ENCODE measurements around the gene JAK3.
A peak's percentile ranks its signal among the peaks of the same experiment; 100 is the strongest.

JAK3 gene

GRCh38 chr19:17848595-17849292 lies 962 bp upstream of the JAK3 start:
- no peaks in the 10 kb centered on the region for H3K36me3 ChIP-seq (replicated peaks in 1 of 2; ENCODE audit: control insufficient read depth in 2 of 2, insufficient read depth in 2 of 2, low read length in 2 of 2)
- H3K9me3 ChIP-seq (replicated peaks in 1 of 2; ENCODE audit: control insufficient read depth in 2 of 2, insufficient read depth in 1 of 2, low read depth in 1 of 2, low read length in 2 of 2) = no peaks in the 10 kb centered on the region
- H3K23ac ChIP-seq (ENCODE audit: low read depth, low read length, poor library complexity) = no peak overlapping the region
- no peak overlapping the region for H3K4me2 ChIP-seq (ENCODE audit: insufficient read depth, low read length, poor library complexity, severe bottlenecking)
- peak overlapping the region; percentile 72 for H3K18ac ChIP-seq (ENCODE audit: low read length)
- WGBS, 2 donors (ENCODE audit: extremely low coverage in 2 of 2, insufficient read length in 2 of 2, insufficient replicate concordance in 1 of 2) = no CpG with 5 or more reads among the region's 14 CpGs
- no peak overlapping the region for H3K14ac ChIP-seq (ENCODE audit: low read length)
- no peak overlapping the region for H3K4ac ChIP-seq (ENCODE audit: low read length)
- H2BK15ac ChIP-seq (ENCODE audit: low read length) = no peak overlapping the region
- no peak overlapping the region for H2AK5ac ChIP-seq (ENCODE audit: low read depth, low read length)
- H3K27ac ChIP-seq (replicated peaks; ENCODE audit: low read length) = no peak overlapping the region
- H2AFZ ChIP-seq (ENCODE audit: low read length) = peak overlapping the region; percentile 62
- H3K27me3 ChIP-seq (ENCODE audit: control insufficient read depth in 3 of 3, insufficient read depth in 3 of 3, low read depth in 1 of 3, low read length in 3 of 3) = peaks cover 0 to 4% (median 0%) of the 10 kb centered on the region in 3 experiments
- H3K79me1 ChIP-seq (ENCODE audit: low read depth, low read length) = no peaks in the 10 kb centered on the region
- no peak overlapping the region for H2BK12ac ChIP-seq (ENCODE audit: low read length)
- no peak overlapping the region for H3K4me3 ChIP-seq (ENCODE audit: low read length in 2 of 2)
- no peak overlapping the region for H4K8ac ChIP-seq (ENCODE audit: low read depth, low read length)
- H3K9ac ChIP-seq (ENCODE audit: low read depth, low read length, poor library complexity) = no peak overlapping the region
- no peak overlapping the region for H4K91ac ChIP-seq (ENCODE audit: low read depth, low read length, poor library complexity)
- DNase-seq (ENCODE audit: low spot score) = no peak
- no peak overlapping the region for H2BK120ac ChIP-seq (ENCODE audit: low read depth, low read length)
- H2BK5ac ChIP-seq (ENCODE audit: low read length) = no peak overlapping the region
- H3K4me1 ChIP-seq (ENCODE audit: control insufficient read depth in 2 of 2, insufficient read depth in 1 of 2, low read depth in 1 of 2, low read length in 2 of 2) = peaks cover 3 to 4% of the 10 kb centered on the region in 2 donors

- no CpG with 5 or more reads among the region's 8 CpGs for WGBS, 2 donors (ENCODE audit: extremely low coverage in 2 of 2, insufficient read length in 2 of 2, insufficient replicate concordance in 1 of 2)
- Histone ChIP-seq H2BK120ac (ENCODE audit: low read depth, low read length) (no peak overlapping the region), H3K9ac (ENCODE audit: low read depth, low read length, poor library complexity) (no peak overlapping the region), H2BK15ac (ENCODE audit: low read length) (no peak overlapping the region), H3K4me1 (ENCODE audit: control insufficient read depth in 2 of 2, insufficient read depth in 1 of 2, low read depth in 1 of 2, low read length in 2 of 2) (peaks cover 6 to 10% of the 10 kb centered on the region in 2 donors), H2BK12ac (ENCODE audit: low read length) (no peak overlapping the region), H3K23ac (ENCODE audit: low read depth, low read length, poor library complexity) (no peak overlapping the region), H3K4me3 (ENCODE audit: low read length in 2 of 2) (no peak overlapping the region), H3K18ac (ENCODE audit: low read length) (no peak overlapping the region), H3K36me3 (replicated peaks in 1 of 2; ENCODE audit: control insufficient read depth in 2 of 2, insufficient read depth in 2 of 2, low read length in 2 of 2) (no peaks in the 10 kb centered on the region), H3K9me3 (replicated peaks in 1 of 2; ENCODE audit: control insufficient read depth in 2 of 2, insufficient read depth in 1 of 2, low read depth in 1 of 2, low read length in 2 of 2) (no peaks in the 10 kb centered on the region), H2AK5ac (ENCODE audit: low read depth, low read length) (no peak overlapping the region), H3K4ac (ENCODE audit: low read length) (no peak overlapping the region), H3K4me2 (ENCODE audit: insufficient read depth, low read length, poor library complexity, severe bottlenecking) (no peak overlapping the region), H2BK5ac (ENCODE audit: low read length) (no peak overlapping the region), H3K27me3 (ENCODE audit: control insufficient read depth in 3 of 3, insufficient read depth in 3 of 3, low read depth in 1 of 3, low read length in 3 of 3) (peaks cover 0 to 23% (median 2%) of the 10 kb centered on the region in 3 experiments), H3K14ac (ENCODE audit: low read length) (no peak overlapping the region), H4K91ac (ENCODE audit: low read depth, low read length, poor library complexity) (no peak overlapping the region), H2AFZ (ENCODE audit: low read length) (no peak overlapping the region), H4K8ac (ENCODE audit: low read depth, low read length) (no peak overlapping the region), H3K27ac (replicated peaks; ENCODE audit: low read length) (no peak overlapping the region), H3K79me1 (ENCODE audit: low read depth, low read length) (no peaks in the 10 kb centered on the region)
- no peak for DNase-seq (ENCODE audit: low spot score)
Measured at GRCh38 chr19:17846146-17846545, 1.6 kb downstream of the JAK3 start.

GRCh38 chr19:17843908-17844490 lies 3.8 kb downstream of the JAK3 start:
- H3K79me1 ChIP-seq (ENCODE audit: low read depth, low read length) = no peaks in the 10 kb centered on the region
- no CpG with 5 or more reads among the region's 14 CpGs for WGBS, 2 donors (ENCODE audit: extremely low coverage in 2 of 2, insufficient read length in 2 of 2, insufficient replicate concordance in 1 of 2)
- H2BK15ac ChIP-seq (ENCODE audit: low read length) = peak overlapping the region; percentile 78
- no peak overlapping the region for H4K91ac ChIP-seq (ENCODE audit: low read depth, low read length, poor library complexity)
- no peaks in the 10 kb centered on the region for H3K36me3 ChIP-seq (replicated peaks in 1 of 2; ENCODE audit: control insufficient read depth in 2 of 2, insufficient read depth in 2 of 2, low read length in 2 of 2)
- no peak for DNase-seq (ENCODE audit: low spot score)
- peaks cover 0 to 31% (median 2%) of the 10 kb centered on the region in 3 experiments for H3K27me3 ChIP-seq (ENCODE audit: control insufficient read depth in 3 of 3, insufficient read depth in 3 of 3, low read depth in 1 of 3, low read length in 3 of 3)
- H3K27ac ChIP-seq (replicated peaks; ENCODE audit: low read length) = no peak overlapping the region
- no peaks in the 10 kb centered on the region for H3K9me3 ChIP-seq (replicated peaks in 1 of 2; ENCODE audit: control insufficient read depth in 2 of 2, insufficient read depth in 1 of 2, low read depth in 1 of 2, low read length in 2 of 2)
- H3K14ac ChIP-seq (ENCODE audit: low read length) = no peak overlapping the region
- no peak overlapping the region for H3K4me3 ChIP-seq (ENCODE audit: low read length in 2 of 2)
- no peak overlapping the region for H3K4me2 ChIP-seq (ENCODE audit: insufficient read depth, low read length, poor library complexity, severe bottlenecking)
- peak overlapping the region; percentile 13 for H3K4ac ChIP-seq (ENCODE audit: low read length)
- no peak overlapping the region for H2BK5ac ChIP-seq (ENCODE audit: low read length)
- H2AK5ac ChIP-seq (ENCODE audit: low read depth, low read length) = peak overlapping the region; percentile 95
- no peak overlapping the region for H4K8ac ChIP-seq (ENCODE audit: low read depth, low read length)
- H2BK12ac ChIP-seq (ENCODE audit: low read length) = peak overlapping the region; percentile 43
- peak overlapping the region; percentile 77 for H2BK120ac ChIP-seq (ENCODE audit: low read depth, low read length)
- peak overlapping the region; percentile 82 for H3K18ac ChIP-seq (ENCODE audit: low read length)
- peaks cover 7 to 12% of the 10 kb centered on the region in 2 donors for H3K4me1 ChIP-seq (ENCODE audit: control insufficient read depth in 2 of 2, insufficient read depth in 1 of 2, low read depth in 1 of 2, low read length in 2 of 2)
- H3K9ac ChIP-seq (ENCODE audit: low read depth, low read length, poor library complexity) = no peak overlapping the region
- H2AFZ ChIP-seq (ENCODE audit: low read length) = no peak overlapping the region
- H3K23ac ChIP-seq (ENCODE audit: low read depth, low read length, poor library complexity) = no peak overlapping the region

GRCh38 chr19:17843292-17843827 lies 4.4 kb downstream of the JAK3 start:
- WGBS, 2 donors (ENCODE audit: extremely low coverage in 2 of 2, insufficient read length in 2 of 2, insufficient replicate concordance in 1 of 2) = no CpG with 5 or more reads among the region's 9 CpGs
- Histone ChIP-seq H4K91ac (ENCODE audit: low read depth, low read length, poor library complexity) (no peak overlapping the region), H3K4me2 (ENCODE audit: insufficient read depth, low read length, poor library complexity, severe bottlenecking) (no peak overlapping the region), H3K18ac (ENCODE audit: low read length) (no peak overlapping the region), H3K27me3 (ENCODE audit: control insufficient read depth in 3 of 3, insufficient read depth in 3 of 3, low read depth in 1 of 3, low read length in 3 of 3) (peaks cover 0 to 33% (median 2%) of the 10 kb centered on the region in 3 experiments), H2BK120ac (ENCODE audit: low read depth, low read length) (peak overlapping the region; percentile 77), H2AK5ac (ENCODE audit: low read depth, low read length) (peak overlapping the region; percentile 99), H3K27ac (replicated peaks; ENCODE audit: low read length) (no peak overlapping the region), H2BK15ac (ENCODE audit: low read length) (peak overlapping the region; percentile 78), H3K4ac (ENCODE audit: low read length) (no peak overlapping the region), H3K36me3 (replicated peaks in 1 of 2; ENCODE audit: control insufficient read depth in 2 of 2, insufficient read depth in 2 of 2, low read length in 2 of 2) (no peaks in the 10 kb centered on the region), H3K4me3 (ENCODE audit: low read length in 2 of 2) (no peak overlapping the region), H2BK5ac (ENCODE audit: low read length) (no peak overlapping the region), H2AFZ (ENCODE audit: low read length) (no peak overlapping the region), H3K79me1 (ENCODE audit: low read depth, low read length) (no peaks in the 10 kb centered on the region), H4K8ac (ENCODE audit: low read depth, low read length) (no peak overlapping the region), H3K14ac (ENCODE audit: low read length) (no peak overlapping the region), H3K9me3 (replicated peaks in 1 of 2; ENCODE audit: control insufficient read depth in 2 of 2, insufficient read depth in 1 of 2, low read depth in 1 of 2, low read length in 2 of 2) (no peaks in the 10 kb centered on the region), H3K23ac (ENCODE audit: low read depth, low read length, poor library complexity) (no peak overlapping the region), H3K9ac (ENCODE audit: low read depth, low read length, poor library complexity) (no peak overlapping the region), H2BK12ac (ENCODE audit: low read length) (peak overlapping the region; percentile 43), H3K4me1 (ENCODE audit: control insufficient read depth in 2 of 2, insufficient read depth in 1 of 2, low read depth in 1 of 2, low read length in 2 of 2) (peaks cover 7 to 12% of the 10 kb centered on the region in 2 donors)
- DNase-seq (ENCODE audit: low spot score) = no peak
